DMS114 treated with DMSO at 0.1 percent for 48 hours (cell line): ENCODE measurements around the gene EHD1.

Experiments used
- DNase-seq: peaks from one replicate; lab custom pipeline; 2025; ENCODE audit not compliant: unreplicated experiment; lab: John Stamatoyannopoulos, UW

EHD1 gene

GRCh38 chr11:64910451-64911093, 32.2 kb upstream of the EHD1 start:
- no peak for DNase-seq

- no peak for DNase-seq
Observed at GRCh38 chr11:64909653-64910343, 31.4 kb upstream of the EHD1 start.

- no peak for DNase-seq
Observed at GRCh38 chr11:64908766-64909165, 30.3 kb upstream of the EHD1 start.

GRCh38 chr11:64906314-64906635, 27.9 kb upstream of the EHD1 start:
- DNase-seq, result no peak

- no peak for DNase-seq
Observed at GRCh38 chr11:64905516-64906313, 27.3 kb upstream of the EHD1 start.

GRCh38 chr11:64903291-64903833, 24.9 kb upstream of the EHD1 start:
- no peak for DNase-seq

- no peak for DNase-seq
Observed at GRCh38 chr11:64902102-64902900, 23.9 kb upstream of the EHD1 start.

GRCh38 chr11:64900774-64901173, 22.4 kb upstream of the EHD1 start:
- DNase-seq, result no peak

- no peak for DNase-seq
Observed at GRCh38 chr11:64900263-64900678, 21.9 kb upstream of the EHD1 start.

- no peak for DNase-seq
Observed at GRCh38 chr11:64898541-64898940, 20.1 kb upstream of the EHD1 start.

- no peak for DNase-seq
Observed at GRCh38 chr11:64898076-64898445, 19.6 kb upstream of the EHD1 start.

GRCh38 chr11:64897381-64898075, 19.1 kb upstream of the EHD1 start:
- no peak for DNase-seq

GRCh38 chr11:64896448-64897022, 18.1 kb upstream of the EHD1 start:
- DNase-seq, result no peak

- DNase-seq, result no peak
Observed at GRCh38 chr11:64894812-64895452, 16.5 kb upstream of the EHD1 start.

GRCh38 chr11:64894070-64894811, 15.8 kb upstream of the EHD1 start:
- no peak for DNase-seq

GRCh38 chr11:64893194-64894069, 15.0 kb upstream of the EHD1 start:
- DNase-seq, result no peak

- no peak for DNase-seq
Observed at GRCh38 chr11:64892838-64893193, 14.4 kb upstream of the EHD1 start.

- no peak for DNase-seq
Observed at GRCh38 chr11:64892411-64892831, 14.0 kb upstream of the EHD1 start.
